GM23248 (cell line): ENCODE measurements around the gene SYNGR3. TPM values are rescaled to one million over a fixed set of nuclear protein-coding genes. Genes with fewer than 3 reads are reported as not detected.

ENCODE experiments used
- DNase-seq: peaks from one replicate; pipeline ENCODE4 v3.0.0-alpha.2; 2015
- H2AFZ ChIP-seq: fragments of 200-600 bp; sonication (generic); 2 replicates; pipeline ENCODE4 v1.6.1; 2016; ENCODE audit warnings: antibody characterized with exemption
- H3F3A ChIP-seq: fragments of 200-600 bp; sonication (generic); 2 replicates; pipeline ENCODE4 v1.6.1; 2016; ENCODE audit warnings: mild to moderate bottlenecking, antibody characterized with exemption, mixed run types; ENCODE audit not compliant: insufficient read depth
- H3K27ac ChIP-seq: fragments of 200-600 bp; sonication (generic); 2 replicates; pipeline ENCODE4 v1.5.1; 2016; ENCODE audit warnings: mild to moderate bottlenecking
- H3K27me3 ChIP-seq: fragments of 200-600 bp; sonication (generic); replicated peaks from 2 replicates; pipeline ENCODE4 v1.6.1; 2016; ENCODE audit warnings: mild to moderate bottlenecking; ENCODE audit not compliant: insufficient read depth
- H3K36me3 ChIP-seq: fragments of 200-600 bp; sonication (generic); 2 replicates; pipeline ENCODE4 v1.6.1; 2016; ENCODE audit warnings: low read depth, mild to moderate bottlenecking
- H3K4me1 ChIP-seq: fragments of 200-600 bp; sonication (generic); 2 replicates; pipeline ENCODE4 v1.6.1; 2016; ENCODE audit warnings: mild to moderate bottlenecking; ENCODE audit not compliant: insufficient read depth
- H3K4me2 ChIP-seq: fragments of 200-600 bp; sonication (generic); one replicate; pipeline ENCODE4 v1.6.1; 2016; ENCODE audit warnings: mild to moderate bottlenecking; ENCODE audit not compliant: unreplicated experiment
- H3K4me3 ChIP-seq: fragments of 200-600 bp; sonication (generic); 2 replicates; pipeline ENCODE4 v1.5.1; 2016; ENCODE audit warnings: mild to moderate bottlenecking
- H3K79me2 ChIP-seq: fragments of 200-600 bp; sonication (generic); 2 replicates; pipeline ENCODE4 v1.6.1; 2016; ENCODE audit warnings: mild to moderate bottlenecking; ENCODE audit not compliant: insufficient read depth
- H3K9ac ChIP-seq: fragments of 200-600 bp; sonication (generic); 2 replicates; pipeline ENCODE4 v1.6.1; 2016; ENCODE audit warnings: mild to moderate bottlenecking
- H3K9me2 ChIP-seq: fragments of 200-600 bp; sonication (generic); 2 replicates; pipeline ENCODE4 v1.6.1; 2016; ENCODE audit warnings: mixed run types, mild to moderate bottlenecking, moderate library complexity; ENCODE audit not compliant: insufficient read depth
- H3K9me3 ChIP-seq: fragments of 200-600 bp; sonication (generic); one replicate; pipeline ENCODE4 v1.6.1; 2017; ENCODE audit warnings: low read depth
- H4K20me1 ChIP-seq: fragments of 200-600 bp; sonication (generic); 2 replicates; pipeline ENCODE4 v1.6.0; 2016; ENCODE audit not compliant: insufficient read depth
- EZH2 ChIP-seq: fragments of 200-600 bp; sonication (generic); IDR thresholded peaks from 2 replicates; pipeline ENCODE4 v1.6.1; 2018; ENCODE audit warnings: antibody characterized with exemption, mild to moderate bottlenecking; ENCODE audit not compliant: insufficient read depth, poor library complexity, severe bottlenecking
- EZH2phosphoT487 ChIP-seq: fragments of 200-600 bp; sonication (generic); IDR thresholded peaks from 2 replicates; pipeline ENCODE4 v1.6.1; 2018; ENCODE audit warnings: antibody characterized with exemption, moderate library complexity, mild to moderate bottlenecking, low read depth; ENCODE audit not compliant: insufficient read depth
- WGBS, 2 experiments: methylation state at CpG; one replicate each; pipeline ENCODE4 v1.1.6; 2015 to 2017; ENCODE audit warnings: low lambda C conversion rate in 2 of 2, low coverage in 1 of 2; ENCODE audit errors: missing lambda C conversion rate in 2 of 2; 5-methylcytosine and 5-hydroxymethylcytosine counted together
- in situ Hi-C: fragments of 300-500 bp; cut with MboI; formaldehyde crosslinking; loops from 2 replicates; pipeline ENCODE4 v1.15.0; 2020
- polyA plus RNA-seq: library from polyadenylated mRNA; unstranded; fragments of >200 nt; fragmentation: Nextera tagmentation; extraction: Ambion mirVana; gene quantifications from 2 replicates; pipeline ENCODE4 v1.2.1, GENCODE V29; 2016
- total RNA-seq: library from RNA; depleted of rRNA; stranded (reverse); fragments of >200 nt; shearing (Covaris generic); gene quantifications from 2 replicates; pipeline ENCODE4 v1.2.3, GENCODE V29; 2014

The SYNGR3 gene
- total and polyA plus RNA-seq, 2 experiments from 2014 or later = 0.22 to 1.3 TPM

DNA sequence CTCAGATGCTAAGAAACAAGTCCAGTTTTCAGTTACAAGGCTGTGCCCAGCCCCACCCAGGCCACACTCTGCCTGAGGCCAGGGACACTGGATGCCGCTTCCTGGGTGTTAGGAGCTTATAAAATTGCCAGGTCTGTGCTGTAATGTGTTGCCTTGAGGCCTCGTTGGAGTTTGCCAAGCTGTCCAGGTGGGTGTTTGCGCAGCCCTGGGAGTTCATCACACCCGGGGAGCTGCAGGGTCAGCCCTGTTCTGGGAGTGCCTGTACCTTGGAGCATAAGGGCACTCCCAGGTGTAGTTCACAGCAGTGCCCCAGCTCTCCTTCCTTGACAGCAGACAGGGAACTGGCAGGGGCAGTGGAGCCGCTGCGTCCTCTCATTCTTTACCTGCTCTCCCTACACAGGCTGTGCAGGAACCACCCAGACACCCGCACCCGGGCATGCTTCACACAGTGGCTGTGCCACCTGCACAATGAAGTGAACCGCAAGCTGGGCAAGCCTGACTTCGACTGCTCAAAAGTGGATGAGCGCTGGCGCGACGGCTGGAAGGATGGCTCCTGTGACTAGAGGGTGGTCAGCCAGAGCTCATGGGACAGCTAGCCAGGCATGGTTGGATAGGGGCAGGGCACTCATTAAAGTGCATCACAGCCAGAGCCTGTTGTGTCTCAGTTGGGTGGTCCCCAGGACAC is 4.2 kb upstream of the SYNGR3 start:
- in situ Hi-C loops = no loop called here
- Histone ChIP-seq H2AFZ (no peak overlapping the region), H3K9me3 (no peaks in the 10 kb centered on the region), H3F3A (peaks cover 9% of the 10 kb centered on the region), H3K27me3 (peaks cover 24% of the 10 kb centered on the region), H3K4me1 (no peaks in the 10 kb centered on the region), H3K9me2 (no peaks in the 10 kb centered on the region), H3K36me3 (no peaks in the 10 kb centered on the region), H3K4me2 (peak overlapping the region; percentile 91), H3K9ac (peak overlapping the region; percentile 82; the same call in 1 of the 2 replicates), H3K27ac (no peak overlapping the region), H3K79me2 (peaks cover 9% of the 10 kb centered on the region; the same call in 1 of the 2 replicates), H4K20me1 (no peaks in the 10 kb centered on the region), H3K4me3 (no peak overlapping the region; the same call in 1 of the 2 replicates)
- 92 to 94% methylated on average over 14 of the region's 14 CpGs for WGBS, 2 experiments
- no peak for DNase-seq
- TF ChIP-seq EZH2 = no peak
- no peak for TF ChIP-seq EZH2phosphoT487

DNA sequence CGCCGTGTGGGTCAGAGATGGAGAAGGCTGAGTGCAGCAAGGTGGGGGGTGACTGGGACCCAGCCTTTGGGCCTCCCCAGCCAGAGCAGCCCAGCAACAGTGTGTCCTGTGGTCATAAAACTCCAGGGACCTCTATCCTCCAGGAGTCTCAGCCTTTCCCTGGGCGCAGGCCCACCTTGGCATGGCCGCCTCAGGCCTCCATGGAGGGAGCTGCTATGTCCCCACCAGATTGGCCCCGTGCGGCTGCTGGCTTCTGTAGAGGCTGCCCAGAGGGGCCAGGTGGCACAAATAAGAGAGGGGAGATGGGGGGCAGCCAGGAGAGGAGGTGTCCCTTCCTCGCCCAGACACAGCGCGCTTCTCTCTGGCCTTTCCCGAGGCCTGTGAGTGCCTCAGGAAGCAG is 2.6 kb upstream of the SYNGR3 start:
- Histone ChIP-seq H3K4me3 (no peak overlapping the region), H3K36me3 (no peaks in the 10 kb centered on the region), H3K79me2 (peaks cover 9% of the 10 kb centered on the region; the same call in 1 of the 2 replicates), H3K4me1 (no peaks in the 10 kb centered on the region), H2AFZ (no peak overlapping the region), H3K9ac (no peak overlapping the region), H3K9me2 (no peaks in the 10 kb centered on the region), H4K20me1 (no peaks in the 10 kb centered on the region), H3K4me2 (no peak overlapping the region), H3F3A (peaks cover 9% of the 10 kb centered on the region), H3K27ac (no peak overlapping the region), H3K27me3 (peaks cover 21% of the 10 kb centered on the region; the same call in 1 of the 2 replicates), H3K9me3 (no peaks in the 10 kb centered on the region)
- in situ Hi-C loops = no loop called here
- TF ChIP-seq EZH2phosphoT487 (no peak), EZH2 (no peak)
- no peak for DNase-seq
- WGBS, 2 experiments = 95 to 98% methylated on average over 9 to 10 of the region's 10 CpGs

DNA sequence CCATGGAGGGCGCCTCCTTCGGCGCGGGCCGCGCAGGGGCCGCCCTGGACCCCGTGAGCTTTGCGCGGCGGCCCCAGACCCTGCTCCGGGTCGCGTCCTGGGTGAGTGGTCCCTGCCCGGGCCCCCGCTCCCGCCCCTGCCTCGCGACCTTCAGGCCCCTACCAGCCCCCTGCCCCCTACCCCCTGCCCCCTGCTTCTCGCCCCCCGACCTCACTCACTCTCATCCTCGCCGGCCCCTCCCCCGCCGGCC is 256 bp downstream of the SYNGR3 start:
- Histone ChIP-seq H3F3A (peaks cover 10% of the 10 kb centered on the region; the same call in 1 of the 2 replicates), H3K36me3 (no peaks in the 10 kb centered on the region), H3K27ac (no peak overlapping the region), H3K9ac (no peak overlapping the region), H3K27me3 (peaks cover 21% of the 10 kb centered on the region; the same call in 1 of the 2 replicates), H2AFZ (no peak overlapping the region), H3K9me2 (no peaks in the 10 kb centered on the region), H3K4me1 (no peaks in the 10 kb centered on the region), H3K9me3 (no peaks in the 10 kb centered on the region), H4K20me1 (no peaks in the 10 kb centered on the region), H3K4me2 (no peak overlapping the region), H3K4me3 (no peak overlapping the region), H3K79me2 (peaks cover 8% of the 10 kb centered on the region; the same call in 1 of the 2 replicates)
- in situ Hi-C loops = no loop called here
- no peak for DNase-seq
- no peak for TF ChIP-seq EZH2phosphoT487
- TF ChIP-seq EZH2 = no peak
- 0 to 10% methylated on average over 7 to 23 of the region's 25 CpGs for WGBS, 2 experiments

DNA sequence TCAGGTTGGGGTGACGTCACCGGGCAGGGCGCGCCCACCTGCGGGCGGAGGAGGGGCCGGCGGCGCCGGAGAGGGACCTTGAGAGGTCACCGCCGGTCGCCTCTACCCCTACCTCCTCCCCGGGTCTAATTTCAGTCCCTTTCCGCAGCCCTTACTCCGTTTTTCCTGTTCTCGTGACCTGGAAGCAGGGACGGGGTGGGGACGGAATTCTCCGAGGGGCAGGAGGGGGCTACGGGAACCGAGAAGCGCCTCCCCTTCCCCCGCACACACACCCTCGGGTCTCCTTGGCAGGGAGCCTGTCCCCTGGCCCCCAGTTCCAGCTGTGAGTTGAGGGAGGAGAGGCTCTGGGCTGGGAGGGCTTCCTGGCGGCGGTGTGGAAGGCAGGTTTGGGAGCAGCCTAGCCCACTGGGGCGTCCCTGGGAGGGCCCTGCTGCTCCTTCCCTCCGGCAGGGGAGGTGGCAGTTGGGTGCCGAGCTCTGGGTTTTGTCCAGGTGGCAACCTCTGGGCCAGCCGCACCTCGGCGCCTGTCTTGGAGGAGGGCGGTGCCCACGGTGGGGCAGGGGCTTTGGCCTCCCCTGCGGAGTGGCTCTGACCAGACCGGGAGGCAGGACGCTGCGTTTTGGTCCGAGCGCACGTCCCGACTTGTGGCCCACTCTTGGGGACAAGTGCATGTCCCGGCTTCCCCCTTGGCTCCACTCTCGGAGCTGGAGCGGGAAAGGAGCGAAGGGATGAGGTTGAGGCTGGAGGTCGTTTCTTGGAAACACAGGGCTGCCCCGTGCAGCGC is 773 bp downstream of the SYNGR3 start:
- Histone ChIP-seq H3K9ac (no peak overlapping the region), H3K79me2 (peaks cover 3% of the 10 kb centered on the region; the same call in 1 of the 2 replicates), H3F3A (peaks cover 15% of the 10 kb centered on the region), H3K9me2 (no peaks in the 10 kb centered on the region), H3K27me3 (peaks cover 21% of the 10 kb centered on the region; the same call in 1 of the 2 replicates), H4K20me1 (no peaks in the 10 kb centered on the region), H2AFZ (no peak overlapping the region), H3K4me3 (no peak overlapping the region), H3K4me1 (no peaks in the 10 kb centered on the region), H3K27ac (no peak overlapping the region), H3K9me3 (no peaks in the 10 kb centered on the region), H3K4me2 (no peak overlapping the region), H3K36me3 (no peaks in the 10 kb centered on the region)
- in situ Hi-C loops = no loop called here
- TF ChIP-seq EZH2 (peak; percentile 96), EZH2phosphoT487 (0 out of 2 replicates have a peak, but pooled peaks have one; percentile 41)
- DNase-seq = no peak
- WGBS, 2 experiments = 7 to 10% methylated on average over 37 to 50 of the region's 50 CpGs
